Adrenal gland (tissue), 12 donors: ENCODE measurements around the gene PDCD1. TPM values are rescaled to one million over a fixed set of nuclear protein-coding genes. Genes with fewer than 3 reads are reported as not detected.
A peak's percentile ranks its signal among the peaks of the same experiment; 100 is the strongest.
"Not testable (repeated sequence)": the region's sequence is repeated elsewhere in the genome, so short reads cannot be mapped to it uniquely, and the experiment has no call there.

ENCODE experiments used
- DNase-seq, 7 donors: peaks; one replicate each; pipeline ENCODE4 v3.0.0-alpha.2; 2019 to 2020
- H3K27ac ChIP-seq, 5 donors: fragments of 200-600 bp; sonication (generic) in 4 of 5; 1 replicate in 3 of 5; 2 replicates in 2 of 5; pipeline versions ENCODE4 v1.5.1 to v1.8.0; 2016 to 2020; ENCODE audit warnings: mild to moderate bottlenecking in 1 of 5
- H3K27me3 ChIP-seq: fragments of 200-600 bp; 2 replicates; pipeline ENCODE4 v1.8.0; 2021
- H3K36me3 ChIP-seq, 2 donors: fragments of 200-600 bp; replicated peaks in 1 of 2; 1 replicate in 1 of 2; 2 replicates in 1 of 2; pipeline versions ENCODE4 v1.5.1 to v1.8.0; 2018 to 2022
- H3K4me1 ChIP-seq, 2 donors: fragments of 200-600 bp; replicated peaks in 1 of 2; 1 replicate in 1 of 2; 2 replicates in 1 of 2; pipeline versions ENCODE4 v1.5.1 to v1.8.0; 2018 to 2021
- H3K4me3 ChIP-seq, 4 donors: fragments of 200-600 bp; sonication (generic) in 3 of 4; one replicate each; pipeline ENCODE4 v1.5.1; 2016 to 2018
- H3K9me3 ChIP-seq, 3 donors: fragments of 200-600 bp; sonication (generic) in 1 of 3; replicated peaks in 1 of 3; 1 replicate in 2 of 3; 2 replicates in 1 of 3; pipeline versions ENCODE4 v1.5.1 to v1.8.0; 2016 to 2021
- CTCF ChIP-seq, 6 experiments: fragments of 450-650 bp in 4 of 6; fragments of 200-600 bp in 2 of 6; sonication (generic) in 1 of 6; IDR thresholded peaks; 1 replicate in 5 of 6; 2 replicates in 1 of 6; pipeline versions ENCODE4 v1.5.1 to v1.8.0; 2016 to 2021; ENCODE audit warnings: antibody characterized with exemption in 6 of 6, mild to moderate bottlenecking in 2 of 6, moderate library complexity in 1 of 6
- POLR2A ChIP-seq, 2 donors: fragments of 450-650 bp; IDR thresholded peaks; one replicate each; pipeline ENCODE4 v1.6.1; 2017; ENCODE audit warnings: antibody characterized with exemption in 2 of 2, mild to moderate bottlenecking in 2 of 2, moderate library complexity in 1 of 2
- WGBS, 4 donors: extraction: QIAGEN DNeasy Blood & Tissue Kit in 2 of 4; methylation state at CpG; one replicate each; pipeline versions ENCODE4 v1.1.5 to v1.1.7; 2013 to 2017; 5-methylcytosine and 5-hydroxymethylcytosine counted together
- intact Hi-C, 2 donors: fragments of 100-400 bp; cut with DNase I; formaldehyde crosslinking; loops; one replicate each; pipeline versions ENCODE4 v1.14.1 to v1.15.0; 2022 to 2023
- polyA plus RNA-seq, 3 donors: library from polyadenylated mRNA; stranded (reverse); fragments of 200-250 nt in 2 of 3; fragments of 350-450 nt in 1 of 3; fragmentation: Illumina TruSeq in 1 of 3; extraction: RNeasy Lipid Tissue Mini Kit (QIAGEN cat#74804) in 1 of 3; gene quantifications; one replicate each; pipeline ENCODE4 v1.2.3, GENCODE V29; 2013 to 2014
- total RNA-seq, 9 donors: library from RNA; depleted of rRNA in 4 of 9; stranded (reverse); fragments of >200 nt in 4 of 9; fragments of 120-200 nt in 1 of 9; fragmentation: NEBNext Ultra II Directional in 1 of 9; extraction: Animal tissue kit (Norgen Biotek cat#: 25700) in 1 of 9; gene quantifications; one replicate each; pipeline versions ENCODE4 v1.1.0 to v1.2.4, GENCODE V29; 2013 to 2023
- donor health status: healthy with polysubstance abuse.
- donor health status: Bipolar disorder and iron deficiency.
- donor health status: DM: yes; HTN: yes; CAD: no.
- donor health status: DM: no; HTN: no; CAD: no.
- donor health status: DM: no; HTN: no; CAD: no.
- donor health status: DM: yes; HTN: yes; CAD: no.

Gene PDCD1
- total and polyA plus RNA-seq, 12 donors: 0.23 to 2.0 (median 0.45) TPM; not detected in 4

- no peaks in the 10 kb centered on the region for H3K9me3 ChIP-seq
- H3K36me3 ChIP-seq: no peaks in the 10 kb centered on the region
- TF ChIP-seq POLR2A (IDR thresholded peaks at IDR 0.05) (no peak), CTCF (IDR thresholded peaks at IDR 0.05) (no peak)
- H3K4me3 ChIP-seq: peak overlapping the region in 1 of 4 donors; percentile 51
- H3K27ac ChIP-seq: peak overlapping the region in 1 of 5 donors; percentile 45
- intact Hi-C loops: no loop called here
- H3K4me1 ChIP-seq: peaks cover 19 to 21% of the 10 kb centered on the region in 2 donors
- WGBS, 4 donors: 49 to 85% (median 58%) methylated on average over 8 to 32 of the region's 32 CpGs
- peaks cover 19% of the 10 kb centered on the region for H3K27me3 ChIP-seq
- DNase-seq: peak in 5 of 7 donors; percentile 39 to 54 (median 40)
Measured at GRCh38 chr2:241802421-241803318, 56.0 kb downstream of the PDCD1 start.

GRCh38 chr2:241801611-241802420 is 56.9 kb downstream of the PDCD1 start:
- H3K36me3 ChIP-seq: no peaks in the 10 kb centered on the region
- 73 to 98% (median 86%) methylated on average over 23 to 44 of the region's 44 CpGs for WGBS, 4 donors
- H3K4me3 ChIP-seq: no peak overlapping the region
- intact Hi-C loops: no loop called here
- TF ChIP-seq POLR2A (IDR thresholded peaks at IDR 0.05): no peak
- H3K27ac ChIP-seq: no peak overlapping the region
- peaks cover 19 to 21% of the 10 kb centered on the region in 2 donors for H3K4me1 ChIP-seq
- H3K27me3 ChIP-seq: peaks cover 19% of the 10 kb centered on the region
- H3K9me3 ChIP-seq: no peaks in the 10 kb centered on the region
- peak in 1 of 7 donors; percentile 10 for DNase-seq

DNA sequence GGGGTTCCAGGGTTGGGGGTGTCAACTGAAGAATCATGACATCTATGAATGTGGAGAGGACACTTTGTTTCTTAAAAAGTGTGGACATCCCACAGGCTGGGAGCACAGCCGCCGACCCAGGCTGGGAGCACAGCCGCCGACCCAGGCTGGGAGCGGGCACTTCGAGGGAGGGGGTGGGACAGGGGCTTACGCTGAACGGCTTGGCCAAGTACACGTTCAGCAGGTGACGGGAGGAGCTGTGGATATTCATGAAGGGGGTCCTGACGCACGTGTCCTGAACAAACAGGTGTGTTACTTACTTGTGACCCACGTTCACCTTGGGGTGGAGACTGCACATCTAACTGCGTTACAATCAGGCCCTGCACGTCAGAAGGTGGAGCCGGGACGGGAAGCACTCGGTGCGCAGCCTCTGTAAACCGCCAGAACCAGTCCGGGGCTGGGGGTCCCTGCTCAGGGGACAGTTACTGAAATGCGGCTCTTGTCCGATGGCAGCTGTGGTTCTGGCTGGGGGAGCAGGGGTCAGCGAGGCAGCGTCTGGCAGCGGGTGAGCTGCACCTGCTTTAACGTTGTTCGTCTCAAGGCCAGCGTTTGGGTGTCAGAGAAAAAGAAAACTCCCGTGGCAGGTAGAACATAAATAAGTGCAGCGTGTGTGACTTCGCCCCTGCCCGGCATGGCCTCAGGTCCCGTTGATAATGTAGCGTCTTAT is 58.3 kb downstream of the PDCD1 start:
- WGBS, 4 donors: 79 to 87% (median 86%) methylated on average over 22 to 35 of the region's 35 CpGs
- H3K9me3 ChIP-seq, H3K36me3 ChIP-seq, H3K4me3 ChIP-seq, H3K27ac ChIP-seq, intact Hi-C loops: not testable (repeated sequence)
- Histone ChIP-seq H3K4me1 (peaks cover 19 to 21% of the 10 kb centered on the region in 2 donors), H3K27me3 (peaks cover 19% of the 10 kb centered on the region)
- peak in 1 of 7 donors; percentile 10 for DNase-seq

Other genes with a start within 250 kb of the PDCD1 start
- gene THAP4, start 221.7 kb downstream of the PDCD1 start, total RNA-seq: 10 to 100 TPM; 27.6 to 48.7 (median 37.4) TPM
- gene THAP4, start 221.7 kb downstream of the PDCD1 start, polyA plus RNA-seq: 10 to 100 TPM; 23.9 to 62.9 (median 54.9) TPM
- 100 to 1,000 TPM in 1 of 9 donors, 10 to 100 TPM in 8; 37.3 to 100 (median 57.9) TPM for gene ATG4B, start 221.2 kb downstream of the PDCD1 start, total RNA-seq
- 100 to 1,000 TPM in 1 of 3 donors, 10 to 100 TPM in 2; 44.6 to 167 (median 77.5) TPM for gene ATG4B, start 221.2 kb downstream of the PDCD1 start, polyA plus RNA-seq
- 10 to 100 TPM; 12.3 to 40.4 (median 23.4) TPM for gene DTYMK, start 172.1 kb downstream of the PDCD1 start, total RNA-seq
- gene DTYMK, start 172.1 kb downstream of the PDCD1 start, polyA plus RNA-seq: 10 to 100 TPM; 10.4 to 15.4 (median 11.1) TPM
- 10 to 100 TPM; 13.3 to 37.7 (median 28.6) TPM for gene ING5, start 156.9 kb downstream of the PDCD1 start, total RNA-seq
- gene ING5, start 156.9 kb downstream of the PDCD1 start, polyA plus RNA-seq: 10 to 100 TPM; 20.8 to 83.1 (median 55.3) TPM
- gene D2HGDH, start 124.3 kb downstream of the PDCD1 start, total RNA-seq: 10 to 100 TPM; 11.8 to 67.5 (median 36.2) TPM
- gene D2HGDH, start 124.3 kb downstream of the PDCD1 start, polyA plus RNA-seq: 100 to 1,000 TPM in 1 of 3 donors, 10 to 100 TPM in 1, 1 to 10 TPM in 1; 4.3 to 131 (median 87.1) TPM
- gene GAL3ST2, start 82.1 kb downstream of the PDCD1 start, total RNA-seq: 1 to 10 TPM in 2 of 9 donors, under 1 TPM in 5, not detected in 2; 0.25 to 1.8 (median 0.83) TPM
- under 1 TPM in 1 of 3 donors, not detected in 2; 0.16 TPM for gene GAL3ST2, start 82.1 kb downstream of the PDCD1 start, polyA plus RNA-seq
- gene NEU4, start 49.7 kb downstream of the PDCD1 start, total RNA-seq: 1 to 10 TPM in 2 of 9 donors, under 1 TPM in 5, not detected in 2; 0.28 to 2.3 (median 0.37) TPM
- 1 to 10 TPM in 1 of 3 donors, under 1 TPM in 1, not detected in 1; 0.17 to 1.3 TPM for gene NEU4, start 49.7 kb downstream of the PDCD1 start, polyA plus RNA-seq
- gene RTP5, start 10.8 kb upstream of the PDCD1 start, total RNA-seq: under 1 TPM in 1 of 9 donors, not detected in 8; 0.11 TPM
- gene RTP5, start 10.8 kb upstream of the PDCD1 start, polyA plus RNA-seq: under 1 TPM in 2 of 3 donors, not detected in 1; 0.07 to 0.56 TPM